Measurements from ENCODE around the gene BMPER. TPM values are rescaled to one million over a fixed set of nuclear protein-coding genes. Genes with fewer than 3 reads are reported as not detected.

The BMPER gene
- total RNA-seq, 1 experiment from 2014 or later = not detected

DNA sequence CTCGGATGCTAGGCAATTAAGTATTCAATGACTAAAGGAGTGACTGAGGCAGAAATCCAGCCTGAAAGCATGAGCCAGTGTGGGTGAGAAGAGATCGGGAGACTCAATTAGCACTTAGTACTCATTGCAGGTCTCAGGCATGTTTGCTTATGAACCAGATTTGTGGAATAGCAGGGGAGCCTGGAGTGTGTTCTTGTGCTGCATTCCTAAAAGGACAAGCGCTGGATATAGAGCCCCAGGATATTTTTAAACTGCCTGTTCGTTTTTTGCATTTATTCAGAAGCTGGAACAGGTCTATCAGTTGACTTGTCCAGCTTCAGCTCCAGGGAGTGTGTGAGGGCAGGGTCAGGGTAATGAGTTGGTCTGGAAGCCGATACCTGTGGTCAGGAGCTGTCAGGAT lies 120.3 kb downstream of the BMPER start:
- no peak for DNase-seq (ENCODE audit: low spot score)

DNA sequence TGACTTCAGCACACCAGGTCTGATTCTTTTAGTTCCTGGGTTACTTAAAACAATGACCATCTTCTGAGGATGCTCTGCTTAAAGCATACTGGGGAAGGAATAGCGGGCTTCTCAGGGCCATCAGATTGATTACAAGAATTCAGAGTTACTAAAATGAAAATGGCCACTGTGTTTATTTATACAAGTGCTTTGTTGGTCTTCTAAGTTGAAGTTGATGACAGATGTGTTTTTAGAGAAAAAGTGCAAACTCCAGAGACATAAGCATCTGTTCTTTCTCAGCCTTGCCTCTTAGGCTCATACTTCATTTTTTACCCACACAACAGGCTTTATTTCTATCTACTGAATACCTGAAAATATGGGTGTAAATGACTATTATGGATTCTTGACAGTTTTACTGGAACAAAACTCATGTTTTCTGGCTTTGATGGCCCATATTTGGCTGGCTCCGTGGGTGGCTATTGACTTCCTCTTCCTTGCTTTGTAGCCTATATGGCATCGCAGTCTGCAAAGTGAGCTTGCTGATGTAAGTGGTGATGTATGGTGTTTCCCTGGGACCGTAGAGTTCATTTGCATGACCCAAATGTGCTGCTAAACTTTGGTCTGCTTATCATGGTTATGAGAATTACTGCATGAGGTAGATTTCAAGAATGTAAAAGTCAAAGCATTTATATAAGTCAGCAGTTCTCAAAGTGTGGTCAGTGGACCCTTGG lies 121.3 kb downstream of the BMPER start:
- no peak for DNase-seq (ENCODE audit: low spot score)

DNA sequence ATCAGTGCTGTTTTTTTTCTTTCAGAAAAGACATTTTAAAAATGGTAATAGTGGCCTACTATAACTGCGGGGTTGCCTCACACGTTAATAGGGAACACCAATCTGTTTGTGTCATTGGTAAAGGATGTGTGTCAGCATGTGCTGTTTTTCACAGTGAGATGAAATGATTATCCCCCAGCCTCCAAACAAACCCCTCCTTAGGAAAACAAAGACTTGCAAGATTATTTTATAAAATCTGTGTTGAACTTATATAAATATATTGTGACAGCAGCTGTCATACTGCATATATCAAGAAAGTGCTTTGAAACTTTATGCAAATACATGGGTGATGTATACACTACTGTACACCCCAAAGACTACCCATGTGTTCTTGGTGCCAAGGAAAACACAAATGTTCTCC lies 125.8 kb downstream of the BMPER start:
- no peak for DNase-seq (ENCODE audit: low spot score)

GRCh38 chr7:34034728-34035127 lies 129.4 kb downstream of the BMPER start:
- no peak for DNase-seq (ENCODE audit: low spot score)

DNA sequence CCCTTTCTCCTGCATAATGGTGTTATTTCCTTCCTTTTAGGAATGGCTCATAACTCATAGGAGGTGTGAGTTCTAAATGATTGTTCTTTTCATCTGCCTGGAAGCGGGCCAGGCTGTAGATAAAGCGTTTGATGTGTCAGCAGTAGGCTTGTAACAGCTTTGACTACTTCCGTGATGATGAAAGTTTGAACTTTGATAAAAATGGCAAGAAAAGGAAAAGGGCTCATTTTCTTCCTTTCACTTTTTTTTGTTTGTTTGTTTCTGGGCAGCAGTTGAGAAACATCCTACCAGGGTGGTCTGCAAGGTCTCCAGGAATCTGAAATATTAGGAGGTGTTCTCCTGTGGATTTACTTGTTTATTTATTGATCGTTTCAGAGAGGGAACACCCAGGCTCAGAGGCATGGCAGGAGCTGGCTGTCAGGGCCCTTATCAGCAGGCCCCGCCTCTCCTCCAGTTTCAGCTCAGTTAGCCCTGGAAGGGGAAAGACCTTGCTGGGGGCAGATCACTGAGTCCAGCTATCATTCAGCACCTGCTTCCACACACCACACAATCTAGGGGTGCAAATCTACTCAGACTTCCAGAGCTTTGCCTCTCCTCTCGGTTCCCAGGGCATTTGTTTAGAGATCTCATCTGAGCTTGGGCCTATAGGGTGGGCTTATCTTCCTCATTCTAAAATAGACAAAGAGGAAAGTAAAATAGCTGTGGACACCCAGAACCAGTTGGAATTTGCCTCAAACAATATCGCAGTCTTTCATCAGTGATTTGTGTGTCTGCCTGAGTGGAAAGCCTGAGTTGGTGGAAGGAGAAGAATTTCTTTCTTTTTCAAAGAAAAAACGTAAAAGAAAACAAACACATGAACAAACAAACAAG lies 130.9 kb downstream of the BMPER start:
- peak; percentile 93 for DNase-seq (ENCODE audit: low spot score)

DNA sequence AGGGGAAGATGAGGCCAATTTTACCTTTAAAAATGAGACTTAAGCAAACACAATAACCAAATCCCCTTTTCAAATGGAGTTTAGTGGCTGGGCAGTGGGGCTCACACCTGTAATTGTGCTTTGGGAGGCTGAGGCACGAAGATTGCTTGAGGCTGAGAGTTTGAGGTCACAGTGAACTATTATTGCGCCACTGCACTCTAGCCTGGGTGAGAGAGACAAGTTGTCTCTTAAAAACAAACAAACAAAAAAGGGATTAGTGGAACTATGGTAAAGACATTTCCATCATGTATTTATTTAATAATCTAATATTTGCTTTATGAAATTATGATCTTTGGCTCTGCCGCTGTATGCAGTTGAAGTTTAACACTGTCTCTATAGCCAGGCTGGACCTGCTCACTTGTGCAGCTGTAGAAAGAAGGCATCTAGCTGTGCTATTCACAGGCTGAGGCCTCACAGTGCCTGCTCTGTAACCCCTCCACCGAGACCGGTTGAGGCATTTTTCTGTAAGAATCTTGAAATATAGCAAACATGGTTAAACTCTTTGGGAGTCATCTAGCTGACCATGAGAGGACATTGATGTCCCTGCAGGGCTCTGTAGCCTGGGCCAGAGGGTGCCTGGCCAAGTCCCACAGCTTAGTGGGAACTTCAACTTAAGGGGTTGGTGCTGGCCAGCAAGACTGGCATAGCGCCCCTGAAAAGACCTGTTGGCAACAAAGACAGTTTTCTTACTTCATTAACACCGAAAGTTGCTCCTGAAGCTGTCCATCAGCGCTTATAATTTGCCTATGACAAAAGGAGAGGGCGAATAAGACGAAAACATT lies 131.8 kb downstream of the BMPER start:
- peak; percentile 16 for DNase-seq (ENCODE audit: low spot score)

- DNase-seq (ENCODE audit: low spot score) = no peak
Observed at GRCh38 chr7:34038816-34039470, 133.6 kb downstream of the BMPER start.

- DNase-seq (ENCODE audit: low spot score) = no peak
Observed at GRCh38 chr7:34041707-34042106, 136.4 kb downstream of the BMPER start.

GRCh38 chr7:34042406-34042805 lies 137.1 kb downstream of the BMPER start:
- DNase-seq (ENCODE audit: low spot score) = no peak

- DNase-seq (ENCODE audit: low spot score) = no peak
Observed at GRCh38 chr7:34043461-34044305, 138.3 kb downstream of the BMPER start.

DNA sequence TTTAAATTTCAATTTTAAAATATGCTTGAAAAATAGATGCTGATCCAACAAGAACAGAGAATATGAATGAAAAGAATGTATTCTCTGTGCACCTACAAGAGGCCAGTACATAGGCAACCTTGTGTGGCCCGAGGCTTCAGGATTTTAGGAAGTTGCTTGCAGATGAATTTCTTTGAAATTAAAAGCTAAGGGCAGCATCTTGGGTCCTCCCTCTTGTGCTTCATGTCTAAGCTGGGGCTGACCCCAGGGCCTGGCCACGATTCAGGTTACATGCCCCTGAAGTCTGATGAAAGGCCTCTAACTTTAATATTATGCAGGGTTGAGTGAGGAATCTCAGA lies 138.9 kb downstream of the BMPER start:
- DNase-seq (ENCODE audit: low spot score) = no peak

DNA sequence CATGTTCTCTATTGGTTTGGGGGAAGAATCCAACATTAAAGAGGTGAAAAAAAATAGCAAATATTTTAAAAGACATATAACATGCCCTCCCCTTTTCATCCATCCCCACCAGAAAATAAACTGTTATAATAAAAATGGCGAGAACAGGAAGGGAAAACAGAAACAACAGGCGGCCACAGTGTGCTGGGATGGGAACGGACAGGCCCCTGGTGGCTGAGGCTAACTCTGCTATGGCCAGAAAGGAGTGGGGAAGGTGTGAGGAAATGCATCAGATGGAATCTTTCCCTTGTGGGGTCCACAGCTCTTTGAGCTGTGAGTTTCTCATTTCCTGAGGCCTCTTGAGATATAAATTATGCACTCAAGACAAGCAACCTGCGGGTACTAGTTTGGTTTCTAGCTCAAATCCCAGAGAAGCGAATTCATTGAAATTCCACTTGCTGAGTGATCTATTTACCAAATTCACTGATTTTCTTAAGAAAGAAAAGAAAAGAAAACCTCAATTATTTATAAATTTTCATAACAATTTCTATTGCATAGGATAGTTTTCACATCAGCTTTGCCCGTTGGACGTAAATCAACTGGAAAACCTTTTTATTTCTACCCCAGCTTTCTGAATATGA lies 139.5 kb downstream of the BMPER start:
- no peak for DNase-seq (ENCODE audit: low spot score)

GRCh38 chr7:34048445-34048844 lies 143.1 kb downstream of the BMPER start:
- no peak for DNase-seq (ENCODE audit: low spot score)

DNA sequence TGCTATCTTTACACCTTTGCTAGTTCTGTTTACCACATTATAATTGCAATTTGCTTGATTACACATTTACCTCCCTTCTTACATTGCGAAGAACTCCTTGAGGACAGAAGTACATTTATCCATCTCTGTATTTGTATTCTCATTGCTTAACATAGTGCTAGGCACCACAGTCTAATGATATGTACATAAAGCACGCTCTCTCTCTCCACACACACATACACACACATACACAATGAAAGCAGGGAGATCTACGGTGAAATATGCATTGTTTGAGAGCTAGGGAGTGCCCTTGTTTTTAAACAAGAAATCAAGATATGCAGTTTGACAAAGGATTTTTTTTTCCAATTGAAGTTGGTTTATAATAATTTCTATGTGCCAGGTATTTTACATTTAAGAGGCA lies 148.7 kb downstream of the BMPER start:
- no peak for DNase-seq (ENCODE audit: low spot score)

DNA sequence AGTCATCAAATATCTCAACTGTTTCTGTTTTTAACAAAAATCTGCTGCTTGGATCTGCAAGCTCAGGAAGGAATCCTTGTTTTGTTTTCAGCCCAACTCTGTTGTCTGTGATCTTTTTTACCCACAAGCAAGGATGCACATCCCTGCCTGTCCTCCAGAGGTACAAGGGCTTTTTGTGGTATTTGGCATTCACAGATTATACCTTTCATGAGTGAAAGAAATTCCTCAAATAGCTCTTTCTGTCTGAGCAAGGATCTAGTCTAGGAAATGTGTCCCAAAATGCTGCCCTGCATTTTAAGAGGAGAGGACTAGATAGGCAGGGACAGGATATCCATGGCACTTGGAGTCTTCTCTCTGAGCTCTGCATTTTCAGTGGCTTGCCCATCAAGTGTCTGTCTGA lies 151.8 kb downstream of the BMPER start:
- DNase-seq (ENCODE audit: low spot score) = no peak

- no peak for DNase-seq (ENCODE audit: low spot score)
Observed at GRCh38 chr7:34057956-34058355, 152.6 kb downstream of the BMPER start.

DNA sequence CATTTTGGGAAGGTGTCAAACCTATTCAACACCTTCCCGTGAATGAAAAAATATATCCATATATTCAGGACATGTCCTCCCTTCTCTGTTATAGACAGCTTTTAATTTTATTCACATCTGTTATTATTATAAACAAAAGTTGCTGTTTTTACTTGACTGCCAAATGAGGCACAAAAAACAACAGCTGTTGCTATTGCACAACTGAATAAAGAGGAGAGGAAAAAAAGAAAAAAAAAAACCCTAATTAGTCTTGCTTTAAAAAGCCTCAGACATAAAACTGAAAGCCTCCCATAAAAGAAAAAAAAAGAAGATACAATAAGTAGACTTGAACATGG lies 153.4 kb downstream of the BMPER start:
- DNase-seq (ENCODE audit: low spot score) = no peak

GRCh38 chr7:34059136-34059828 lies 153.9 kb downstream of the BMPER start:
- no peak for DNase-seq (ENCODE audit: low spot score)

DNA sequence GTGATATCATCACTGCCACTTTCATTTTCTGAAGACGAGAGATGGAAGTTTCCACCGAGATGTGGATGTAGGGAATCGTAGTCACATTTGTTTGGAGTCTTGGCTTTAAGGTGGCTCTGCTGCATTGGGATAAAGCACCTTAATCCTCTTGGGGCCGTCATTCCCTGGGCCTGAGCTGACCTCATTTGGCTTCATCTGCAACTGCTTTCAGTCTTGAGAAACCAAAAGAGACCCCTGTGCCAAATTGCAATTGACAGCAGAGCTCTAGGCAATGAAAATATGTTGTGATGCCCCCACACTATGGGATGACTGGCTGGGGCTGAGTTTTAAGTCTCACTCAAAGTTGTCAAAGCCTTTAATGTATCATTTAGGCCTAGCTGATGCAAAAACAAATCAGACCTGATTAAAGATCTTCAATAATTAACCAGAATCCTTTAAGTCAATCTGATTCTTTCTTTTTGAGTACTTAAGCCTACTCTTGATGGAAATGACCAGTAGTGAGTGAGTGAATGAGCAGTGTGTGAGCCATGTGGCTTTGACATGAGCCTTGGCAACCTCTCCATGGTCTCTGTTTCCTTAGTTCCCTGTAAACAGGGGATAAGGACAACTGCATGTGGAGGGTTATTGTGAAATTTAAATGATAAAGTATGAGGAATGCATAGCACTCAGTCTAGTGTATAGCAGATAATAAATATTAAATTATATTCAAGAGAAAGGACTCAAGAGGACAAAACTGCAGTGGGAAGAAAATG lies 155.0 kb downstream of the BMPER start:
- peak; percentile 45 for DNase-seq (ENCODE audit: low spot score)
